Loucy (cell line): ENCODE measurements around the gene RBM23.

ENCODE experiments used
- CTCF ChIP-seq: fragments of 200-600 bp; sonication (generic); conservative IDR thresholded peaks from 2 replicates; pipeline ENCODE4 v1.5.1; 2014; ENCODE audit warnings: mild to moderate bottlenecking, antibody characterized with exemption, low read length
- EZH2phosphoT487 ChIP-seq: fragments of 200-600 bp; IDR thresholded peaks from 2 replicates; pipeline ENCODE4 v1.6.1; 2018; ENCODE audit warnings: antibody characterized with exemption, mild to moderate bottlenecking, moderate library complexity, borderline replicate concordance

- TF ChIP-seq CTCF, result no peak
- TF ChIP-seq EZH2phosphoT487, result no peak
Observed at GRCh38 chr14:22845103-22845394, 73.9 kb downstream of the RBM23 start.
